DND-41 (cell line): Measurements from ENCODE around the gene TMEM62.

Experiments used
- ATAC-seq: fragments of 200-7000 bp; cut with Tn5 transposase; 3 replicates; pipeline ENCODE4 v1.9.1; 2021; ENCODE audit warnings: low read depth; ENCODE audit not compliant: insufficient read depth
- DNase-seq: peaks from one replicate; pipeline ENCODE4 v3.0.0-alpha.2; 2020
- H2AFZ ChIP-seq: 2 replicates; pipeline ENCODE4 v1.6.0; 2012; ENCODE audit warnings: low read depth, low read length
- H3K27ac ChIP-seq: 2 replicates; pipeline ENCODE4 v1.5.1; 2012; ENCODE audit warnings: low read length, inconsistent platforms
- H3K27me3 ChIP-seq: fragments of 200-600 bp; sonication (generic); 2 replicates; pipeline ENCODE4 v1.6.0; 2012; ENCODE audit warnings: low read length, mild to moderate bottlenecking, inconsistent platforms; ENCODE audit not compliant: insufficient read depth, poor library complexity
- H3K36me3 ChIP-seq: 2 replicates; pipeline ENCODE4 v1.5.1; 2012; ENCODE audit warnings: low read length, inconsistent platforms; ENCODE audit not compliant: insufficient read depth
- H3K4me1 ChIP-seq: 2 replicates; pipeline ENCODE4 v1.5.1; 2012; ENCODE audit warnings: mild to moderate bottlenecking, low read length; ENCODE audit not compliant: insufficient read depth
- H3K4me2 ChIP-seq: 2 replicates; pipeline ENCODE4 v1.6.0; 2012; ENCODE audit warnings: mild to moderate bottlenecking, moderate library complexity, low read length, inconsistent platforms; ENCODE audit not compliant: insufficient read depth
- H3K4me3 ChIP-seq, 2 experiments: fragments of 200-600 bp in 1 of 2; shearing (Covaris generic) in 1 of 2; 2 replicates each; pipeline ENCODE4 v1.5.1; 2012 to 2016; ENCODE audit warnings: inconsistent platforms in 2 of 2, low read length in 2 of 2, mild to moderate bottlenecking in 2 of 2, low read depth in 1 of 2, moderate library complexity in 1 of 2
- H3K79me2 ChIP-seq: 2 replicates; pipeline ENCODE4 v1.6.0; 2012; ENCODE audit warnings: low read length, inconsistent platforms; ENCODE audit not compliant: insufficient read depth
- H3K9ac ChIP-seq: 2 replicates; pipeline ENCODE4 v1.6.0; 2012; ENCODE audit warnings: low read depth, mild to moderate bottlenecking, inconsistent platforms, low read length, moderate library complexity
- H3K9me3 ChIP-seq: 2 replicates; pipeline ENCODE4 v1.5.1; 2012; ENCODE audit warnings: low read length, moderate library complexity, mild to moderate bottlenecking, inconsistent platforms; ENCODE audit not compliant: insufficient read depth, severe bottlenecking
- H4K20me1 ChIP-seq: 2 replicates; pipeline ENCODE4 v1.6.0; 2012; ENCODE audit warnings: low read length; ENCODE audit not compliant: insufficient read depth
- EZH2 ChIP-seq: IDR thresholded peaks from 3 replicates; pipeline ENCODE4 v1.6.1; 2012; ENCODE audit warnings: borderline replicate concordance, low read depth, mild to moderate bottlenecking, moderate library complexity, low read length, inconsistent platforms; ENCODE audit not compliant: severe bottlenecking
- TF ChIP-seq, protein P1 (sequence below): IDR thresholded peaks from 2 replicates; pipeline ENCODE4 v1.5.1; 2012; ENCODE audit warnings: borderline replicate concordance, low read length, moderate library complexity, mild to moderate bottlenecking; ENCODE audit not compliant: poor library complexity, severe bottlenecking; ENCODE audit errors: extremely low read depth

TMEM62 gene

DNA sequence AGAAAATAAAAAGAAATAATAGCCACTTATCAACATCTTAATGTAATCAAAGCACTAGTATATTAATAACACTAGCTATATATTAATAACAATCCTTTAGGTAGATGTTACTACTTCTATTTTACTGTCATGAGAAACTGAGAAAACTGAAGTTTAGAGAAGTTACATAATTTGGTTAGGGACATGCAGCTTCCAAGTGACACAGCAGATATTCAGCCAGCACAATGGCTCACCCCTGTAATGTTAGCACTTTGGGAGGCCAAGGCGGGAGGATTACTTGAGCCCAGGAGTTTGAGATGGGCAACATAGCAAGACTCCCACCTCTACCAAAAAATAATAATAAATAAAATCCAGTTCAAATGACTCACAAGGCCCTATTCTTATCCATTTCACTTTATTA lies 25.6 kb upstream of the TMEM62 start:
- Histone ChIP-seq H3K9ac (no peak overlapping the region), H2AFZ (no peak overlapping the region)
- no peak for TF ChIP-seq EZH2
- TF ChIP-seq, protein P1, sequence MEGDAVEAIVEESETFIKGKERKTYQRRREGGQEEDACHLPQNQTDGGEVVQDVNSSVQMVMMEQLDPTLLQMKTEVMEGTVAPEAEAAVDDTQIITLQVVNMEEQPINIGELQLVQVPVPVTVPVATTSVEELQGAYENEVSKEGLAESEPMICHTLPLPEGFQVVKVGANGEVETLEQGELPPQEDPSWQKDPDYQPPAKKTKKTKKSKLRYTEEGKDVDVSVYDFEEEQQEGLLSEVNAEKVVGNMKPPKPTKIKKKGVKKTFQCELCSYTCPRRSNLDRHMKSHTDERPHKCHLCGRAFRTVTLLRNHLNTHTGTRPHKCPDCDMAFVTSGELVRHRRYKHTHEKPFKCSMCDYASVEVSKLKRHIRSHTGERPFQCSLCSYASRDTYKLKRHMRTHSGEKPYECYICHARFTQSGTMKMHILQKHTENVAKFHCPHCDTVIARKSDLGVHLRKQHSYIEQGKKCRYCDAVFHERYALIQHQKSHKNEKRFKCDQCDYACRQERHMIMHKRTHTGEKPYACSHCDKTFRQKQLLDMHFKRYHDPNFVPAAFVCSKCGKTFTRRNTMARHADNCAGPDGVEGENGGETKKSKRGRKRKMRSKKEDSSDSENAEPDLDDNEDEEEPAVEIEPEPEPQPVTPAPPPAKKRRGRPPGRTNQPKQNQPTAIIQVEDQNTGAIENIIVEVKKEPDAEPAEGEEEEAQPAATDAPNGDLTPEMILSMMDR = no peak

DNA sequence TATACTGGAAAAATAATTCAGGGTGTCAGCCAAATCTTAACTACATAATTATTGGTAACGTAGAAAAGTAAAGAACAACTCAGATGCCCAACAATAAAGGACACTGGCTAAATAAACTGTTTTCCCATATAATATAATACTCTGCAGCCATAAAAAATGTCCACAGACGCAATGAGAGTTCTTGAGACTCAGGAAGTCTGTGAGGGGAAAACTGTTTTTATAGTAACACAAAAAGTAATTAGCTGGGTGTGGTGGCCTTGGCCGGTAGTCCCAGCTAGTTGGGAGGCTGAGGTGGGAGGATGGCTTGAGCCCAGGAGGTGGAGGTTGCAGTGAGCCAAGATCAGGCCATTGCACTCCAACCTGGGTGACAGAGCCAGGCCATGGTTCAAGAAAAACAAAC lies 22.0 kb upstream of the TMEM62 start:
- no peak overlapping the region for H3K9ac ChIP-seq
- no peak for TF ChIP-seq EZH2
- TF ChIP-seq, protein P1 = no peak
- H3K4me1 ChIP-seq = peaks cover 8% of the 10 kb centered on the region
- no peak overlapping the region for H3K27ac ChIP-seq
- DNase-seq (no peak), ATAC-seq (no peak)
- no peaks in the 10 kb centered on the region for H3K9me3 ChIP-seq
- H4K20me1 ChIP-seq = no peaks in the 10 kb centered on the region
- no peak overlapping the region for H3K4me3 ChIP-seq
- H3K36me3 ChIP-seq = no peaks in the 10 kb centered on the region
- H3K79me2 ChIP-seq = peaks cover under 1% of the 10 kb centered on the region; the same call in 1 of the 2 replicates
- no peaks in the 10 kb centered on the region for H3K27me3 ChIP-seq
- no peak overlapping the region for H3K4me2 ChIP-seq
- no peak overlapping the region for H2AFZ ChIP-seq

More for the DNA sequence above, 25.6 kb upstream of the TMEM62 start:
- H3K79me2 ChIP-seq = peaks cover 35% of the 10 kb centered on the region
- peaks cover 10% of the 10 kb centered on the region; the same call in 1 of the 2 replicates for H3K36me3 ChIP-seq
- DNase-seq = no peak
- no peak for ATAC-seq
- H4K20me1 ChIP-seq = no peaks in the 10 kb centered on the region
- no peaks in the 10 kb centered on the region for H3K27me3 ChIP-seq
- H3K4me2 ChIP-seq = no peak overlapping the region
- peaks cover 35% of the 10 kb centered on the region for H3K4me1 ChIP-seq
- no peak overlapping the region for H3K27ac ChIP-seq
- no peaks in the 10 kb centered on the region for H3K9me3 ChIP-seq
- H3K4me3 ChIP-seq = no peak overlapping the region

GRCh38 chr15:43118286-43118685 lies 15.1 kb upstream of the TMEM62 start:
- Histone ChIP-seq H3K4me2 (no peak overlapping the region), H4K20me1 (no peaks in the 10 kb centered on the region), H3K79me2 (no peaks in the 10 kb centered on the region), H3K36me3 (no peaks in the 10 kb centered on the region), H3K4me3 (no peak overlapping the region), H3K27me3 (no peaks in the 10 kb centered on the region), H2AFZ (no peak overlapping the region), H3K9me3 (no peaks in the 10 kb centered on the region), H3K4me1 (peaks cover 13% of the 10 kb centered on the region), H3K27ac (no peak overlapping the region), H3K9ac (no peak overlapping the region)
- TF ChIP-seq EZH2 = no peak
- TF ChIP-seq, protein P1 = no peak
- ATAC-seq (no peak), DNase-seq (no peak)

GRCh38 chr15:43118829-43119228 lies 14.6 kb upstream of the TMEM62 start:
- DNase-seq (no peak), ATAC-seq (no peak)
- H4K20me1 ChIP-seq = no peaks in the 10 kb centered on the region
- H2AFZ ChIP-seq = no peak overlapping the region
- peaks cover 18% of the 10 kb centered on the region for H3K4me1 ChIP-seq
- H3K27ac ChIP-seq = no peak overlapping the region
- TF ChIP-seq EZH2 = no peak
- TF ChIP-seq, protein P1 = no peak
- no peaks in the 10 kb centered on the region for H3K27me3 ChIP-seq
- no peak overlapping the region for H3K4me2 ChIP-seq
- no peaks in the 10 kb centered on the region for H3K9me3 ChIP-seq
- no peak overlapping the region for H3K9ac ChIP-seq
- H3K36me3 ChIP-seq = no peaks in the 10 kb centered on the region
- no peaks in the 10 kb centered on the region for H3K79me2 ChIP-seq
- no peak overlapping the region for H3K4me3 ChIP-seq
